Suprapubic skin (tissue), 3 donors: ENCODE data around the gene TCHP.
A peak's percentile ranks its signal among the peaks of the same experiment; 100 is the strongest.

ENCODE experiments used
- CTCF ChIP-seq, 2 donors: fragments of 200-600 bp in 1 of 2; fragments of 450-650 bp in 1 of 2; sonication (generic) in 1 of 2; IDR thresholded peaks; one replicate each; pipeline ENCODE4 v1.5.1; 2016 to 2019; ENCODE audit warnings: antibody characterized with exemption in 2 of 2, mild to moderate bottlenecking in 1 of 2, moderate library complexity in 1 of 2
- POLR2AphosphoS5 ChIP-seq, 3 donors: sonication (generic); formaldehyde crosslinking; IDR thresholded peaks; one replicate each; pipeline ENCODE4 v1.6.1; 2017; ENCODE audit warnings: antibody characterized with exemption in 3 of 3

GRCh38 chr12:109927622-109928021 is 27.5 kb downstream of the TCHP start:
- TF ChIP-seq CTCF (IDR thresholded peaks at IDR 0.05) (peak; percentile 39 to 60), POLR2AphosphoS5 (IDR thresholded peaks at IDR 0.05) (no peak)
